GM12872 (cell line): ENCODE measurements around the gene CD300A.

Experiments
- TF ChIP-seq, protein P1 (sequence below): IDR thresholded peaks from 3 replicates; pipeline ENCODE4 v1.5.1; 2011; ENCODE audit warnings: low read depth, mild to moderate bottlenecking, low read length, moderate library complexity; ENCODE audit not compliant: insufficient read depth

CD300A gene

DNA sequence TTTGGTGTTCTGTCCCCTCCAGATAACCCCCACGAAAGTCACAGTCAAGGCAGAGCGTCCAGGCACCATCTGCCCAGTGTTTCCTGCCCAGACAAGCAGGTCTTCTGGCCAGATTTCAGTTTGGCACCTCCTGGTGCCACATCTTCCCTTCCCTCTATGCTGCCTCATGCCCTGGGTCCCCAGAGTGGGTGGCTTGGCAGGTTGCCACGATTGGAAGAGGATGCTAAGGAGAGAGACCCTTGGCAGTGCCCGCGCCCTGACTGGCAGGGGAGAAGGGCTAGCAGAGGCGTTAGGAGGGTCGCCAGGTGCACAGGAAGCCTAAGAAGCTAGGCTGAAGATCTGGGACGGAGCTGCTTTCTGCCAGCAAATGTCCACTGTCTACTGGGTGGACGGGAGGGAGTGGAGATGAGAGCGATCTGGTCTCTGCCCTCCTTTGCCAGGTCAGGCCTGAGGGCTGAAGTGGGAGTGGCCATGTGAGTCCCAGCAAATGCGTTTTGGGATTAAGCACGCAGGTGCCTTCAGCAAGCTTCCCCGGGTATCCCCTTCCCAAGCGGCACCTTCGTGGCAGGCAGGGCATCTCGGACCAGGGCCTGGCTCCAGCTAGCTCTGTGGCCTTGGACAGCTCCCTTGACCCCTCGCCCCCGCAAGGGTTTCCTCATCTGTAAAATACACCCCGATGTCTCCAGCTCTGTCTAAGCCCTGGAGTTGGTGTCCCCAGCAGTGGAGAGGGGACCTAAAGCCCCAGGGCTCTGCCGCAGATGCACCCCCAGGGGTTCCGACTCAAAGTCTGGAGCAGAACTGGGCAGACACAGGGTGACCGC is 13.4 kb upstream of the CD300A start:
- TF ChIP-seq, protein P1, sequence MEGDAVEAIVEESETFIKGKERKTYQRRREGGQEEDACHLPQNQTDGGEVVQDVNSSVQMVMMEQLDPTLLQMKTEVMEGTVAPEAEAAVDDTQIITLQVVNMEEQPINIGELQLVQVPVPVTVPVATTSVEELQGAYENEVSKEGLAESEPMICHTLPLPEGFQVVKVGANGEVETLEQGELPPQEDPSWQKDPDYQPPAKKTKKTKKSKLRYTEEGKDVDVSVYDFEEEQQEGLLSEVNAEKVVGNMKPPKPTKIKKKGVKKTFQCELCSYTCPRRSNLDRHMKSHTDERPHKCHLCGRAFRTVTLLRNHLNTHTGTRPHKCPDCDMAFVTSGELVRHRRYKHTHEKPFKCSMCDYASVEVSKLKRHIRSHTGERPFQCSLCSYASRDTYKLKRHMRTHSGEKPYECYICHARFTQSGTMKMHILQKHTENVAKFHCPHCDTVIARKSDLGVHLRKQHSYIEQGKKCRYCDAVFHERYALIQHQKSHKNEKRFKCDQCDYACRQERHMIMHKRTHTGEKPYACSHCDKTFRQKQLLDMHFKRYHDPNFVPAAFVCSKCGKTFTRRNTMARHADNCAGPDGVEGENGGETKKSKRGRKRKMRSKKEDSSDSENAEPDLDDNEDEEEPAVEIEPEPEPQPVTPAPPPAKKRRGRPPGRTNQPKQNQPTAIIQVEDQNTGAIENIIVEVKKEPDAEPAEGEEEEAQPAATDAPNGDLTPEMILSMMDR, result no peak

GRCh38 chr17:74453665-74454196 is 12.7 kb upstream of the CD300A start:
- TF ChIP-seq, protein P1, result no peak

GRCh38 chr17:74454197-74455024 is 12.0 kb upstream of the CD300A start:
- TF ChIP-seq, protein P1, result no peak

GRCh38 chr17:74455025-74455545 is 11.3 kb upstream of the CD300A start:
- TF ChIP-seq, protein P1, result no peak

- TF ChIP-seq, protein P1, result no peak
Observed at GRCh38 chr17:74455821-74456220, 10.6 kb upstream of the CD300A start.

DNA sequence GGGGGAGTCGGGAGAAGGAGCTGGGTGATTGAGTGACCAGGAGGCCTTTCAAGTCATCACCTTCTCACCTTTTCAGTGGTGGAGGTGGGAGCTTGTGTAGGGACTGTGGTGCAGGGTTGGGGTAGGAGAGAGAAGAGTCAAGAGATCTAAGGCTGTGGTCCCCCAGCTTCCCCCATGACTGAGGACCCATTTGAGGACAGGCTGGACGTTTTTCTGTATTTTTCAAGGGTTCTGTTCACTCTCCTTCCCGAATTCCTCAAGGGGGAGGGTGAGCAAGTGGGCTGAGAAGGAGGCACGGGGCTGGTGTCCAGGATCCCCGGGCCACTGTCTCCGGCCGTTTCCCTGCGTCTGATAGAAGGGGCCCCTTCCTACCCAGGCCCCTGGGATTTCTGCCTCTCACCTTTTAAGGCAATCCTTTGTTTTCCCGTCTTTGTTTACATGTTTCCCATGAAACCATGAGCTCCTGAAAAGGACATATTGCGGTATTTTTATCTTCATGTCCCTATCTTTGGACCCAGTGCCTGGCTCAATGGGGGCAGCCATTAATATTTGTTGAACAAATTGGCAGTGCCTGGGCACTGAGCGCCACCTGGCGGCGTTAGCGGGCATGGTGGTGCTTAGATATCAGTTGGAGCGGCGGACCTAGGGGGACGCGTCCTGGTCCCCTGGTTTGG is 9.2 kb upstream of the CD300A start:
- TF ChIP-seq, protein P1, result peak; percentile 90
